Stimulated activated CD8-positive, alpha-beta memory T cell treated with anti-CD3 and anti-CD28 coated beads, Interleukin-15, amount 100 ng/mL, for 48 hours (primary cell): ENCODE results near the gene GRPEL2.

Experiments
- DNase-seq, 2 donors: peaks; one replicate each; pipeline ENCODE4 v3.0.0-alpha.2; 2020; ENCODE audit warnings: low read depth in 2 of 2

Gene GRPEL2

GRCh38 chr5:149319174-149319573 is 26.1 kb upstream of the GRPEL2 start:
- DNase-seq, result no peak

GRCh38 chr5:149320791-149321330 is 24.4 kb upstream of the GRPEL2 start:
- no peak for DNase-seq

- no peak for DNase-seq
Measured at GRCh38 chr5:149322518-149322917, 22.8 kb upstream of the GRPEL2 start.

- DNase-seq, result no peak
Measured at GRCh38 chr5:149323210-149323609, 22.1 kb upstream of the GRPEL2 start.

- DNase-seq, result no peak
Measured at GRCh38 chr5:149323621-149324205, 21.6 kb upstream of the GRPEL2 start.

- DNase-seq, result no peak
Measured at GRCh38 chr5:149324641-149325040, 20.7 kb upstream of the GRPEL2 start.

GRCh38 chr5:149325166-149325735 is 20.0 kb upstream of the GRPEL2 start:
- DNase-seq, result no peak

- no peak for DNase-seq
Measured at GRCh38 chr5:149325894-149326293, 19.4 kb upstream of the GRPEL2 start.

GRCh38 chr5:149326611-149327010 is 18.7 kb upstream of the GRPEL2 start:
- no peak for DNase-seq

- no peak for DNase-seq
Measured at GRCh38 chr5:149328177-149328576, 17.1 kb upstream of the GRPEL2 start.

GRCh38 chr5:149333711-149334443 is 11.4 kb upstream of the GRPEL2 start:
- DNase-seq, result no peak

GRCh38 chr5:149337736-149338135 is 7.6 kb upstream of the GRPEL2 start:
- no peak for DNase-seq

GRCh38 chr5:149338364-149338763 is 6.9 kb upstream of the GRPEL2 start:
- no peak for DNase-seq

GRCh38 chr5:149340920-149341319 is 4.4 kb upstream of the GRPEL2 start:
- no peak for DNase-seq

GRCh38 chr5:149341876-149342275 is 3.4 kb upstream of the GRPEL2 start:
- no peak for DNase-seq

GRCh38 chr5:149344151-149344550 is 1.1 kb upstream of the GRPEL2 start:
- no peak for DNase-seq

GRCh38 chr5:149345892-149346222 is 558 bp downstream of the GRPEL2 start:
- no peak for DNase-seq

GRCh38 chr5:149348518-149348917 is 3.2 kb downstream of the GRPEL2 start:
- no peak for DNase-seq

GRCh38 chr5:149349382-149349781 is 4.1 kb downstream of the GRPEL2 start:
- no peak for DNase-seq

- no peak for DNase-seq
Measured at GRCh38 chr5:149352169-149352568, 6.9 kb downstream of the GRPEL2 start.

GRCh38 chr5:149353911-149354310 is 8.6 kb downstream of the GRPEL2 start:
- no peak for DNase-seq

- peak in 1 of 2 donors; percentile 11 for DNase-seq
Measured at GRCh38 chr5:149355688-149356087, 10.4 kb downstream of the GRPEL2 start.

GRCh38 chr5:149356391-149356790 is 11.1 kb downstream of the GRPEL2 start:
- no peak for DNase-seq
